Fibroblast of gingiva (primary cell): ENCODE measurements around the gene SULT1A1.
"Not testable (repeated sequence)": the region's sequence is repeated elsewhere in the genome, so short reads cannot be mapped to it uniquely, and the experiment has no call there.

Experiments used
- DNase-seq: peaks from one replicate; pipeline ENCODE4 v3.0.0-alpha.2; 2011; ENCODE audit warnings: low read depth

Gene SULT1A1

DNA sequence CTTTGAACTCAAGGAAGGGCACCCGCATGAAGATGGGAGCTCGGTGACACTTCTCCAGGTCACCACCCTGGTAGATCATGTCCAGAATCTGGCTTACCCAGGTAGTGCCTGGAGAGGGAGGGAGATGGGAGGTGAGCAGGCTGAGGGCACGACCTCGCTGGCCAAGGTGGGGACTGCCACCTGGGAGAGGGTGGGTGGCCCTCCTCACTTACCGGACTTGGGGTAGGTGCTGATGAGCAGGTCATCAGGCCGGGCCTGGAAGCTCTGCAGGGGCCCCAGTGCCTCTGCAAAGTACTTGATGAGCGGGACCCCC lies 1.4 kb downstream of the SULT1A1 start:
- DNase-seq: not testable (repeated sequence)

DNA sequence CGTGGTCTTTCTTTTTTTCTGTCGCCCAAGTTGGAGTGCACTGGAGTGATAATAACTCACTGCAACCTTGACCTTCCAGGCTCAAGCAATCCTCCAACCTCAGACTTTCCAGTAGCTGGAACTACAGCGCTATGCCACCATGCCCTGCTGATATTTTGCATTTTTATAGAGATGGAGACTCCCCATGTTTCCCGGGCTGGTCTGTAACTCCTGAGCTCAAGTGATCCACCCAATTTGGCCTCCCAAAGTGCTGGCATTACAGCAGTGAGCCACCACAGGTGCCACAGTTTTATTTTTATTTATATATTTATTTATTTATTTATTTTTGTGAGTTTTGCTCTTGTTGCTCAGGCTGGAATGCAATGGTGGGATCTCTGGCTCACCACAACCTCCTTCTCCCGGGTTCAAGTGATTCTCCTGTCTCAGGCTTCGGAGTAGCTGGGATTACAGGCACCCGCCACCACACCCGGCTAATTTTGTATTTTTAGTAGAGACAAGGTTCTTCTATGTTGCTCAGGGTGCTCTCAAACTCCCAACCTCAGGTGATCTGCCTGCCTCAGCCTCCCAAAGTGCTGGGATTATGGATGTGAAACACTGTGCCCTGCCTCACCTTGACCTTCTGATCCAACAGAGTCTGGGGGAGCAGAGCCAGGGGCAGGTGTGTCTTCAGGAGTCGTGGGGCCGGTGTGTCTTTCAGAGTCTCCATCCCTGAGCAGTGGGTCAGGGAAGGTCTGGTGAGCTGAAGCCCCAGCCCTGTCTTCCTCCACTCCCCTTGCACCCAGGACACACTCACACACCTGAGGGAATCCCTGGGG lies 2.0 kb downstream of the SULT1A1 start:
- not testable (repeated sequence) for DNase-seq

DNA sequence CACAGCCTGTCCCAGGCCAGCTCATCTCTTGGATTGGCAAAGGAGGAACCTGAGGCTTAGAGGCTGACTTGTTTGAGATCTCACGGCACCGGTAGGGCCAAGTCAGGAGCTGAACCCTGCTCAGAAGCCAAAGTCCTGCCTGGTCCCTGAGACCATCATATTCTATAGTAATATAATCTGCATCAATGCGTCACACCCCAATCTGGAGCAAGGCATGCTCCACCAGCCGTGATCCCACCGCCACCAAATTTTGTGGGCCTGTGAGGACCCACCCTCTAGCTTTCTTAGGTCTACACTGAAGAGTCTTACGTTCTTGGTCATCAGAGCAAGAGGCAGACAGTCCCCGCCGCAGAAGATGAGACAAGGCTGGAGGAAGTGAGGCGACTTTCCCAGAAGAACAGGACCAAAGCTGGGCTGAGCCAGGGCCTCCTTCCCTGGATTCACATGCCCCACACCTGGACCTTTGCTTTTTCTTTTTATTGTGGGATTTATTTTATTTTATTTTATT lies 2.7 kb downstream of the SULT1A1 start:
- DNase-seq: no peak

DNA sequence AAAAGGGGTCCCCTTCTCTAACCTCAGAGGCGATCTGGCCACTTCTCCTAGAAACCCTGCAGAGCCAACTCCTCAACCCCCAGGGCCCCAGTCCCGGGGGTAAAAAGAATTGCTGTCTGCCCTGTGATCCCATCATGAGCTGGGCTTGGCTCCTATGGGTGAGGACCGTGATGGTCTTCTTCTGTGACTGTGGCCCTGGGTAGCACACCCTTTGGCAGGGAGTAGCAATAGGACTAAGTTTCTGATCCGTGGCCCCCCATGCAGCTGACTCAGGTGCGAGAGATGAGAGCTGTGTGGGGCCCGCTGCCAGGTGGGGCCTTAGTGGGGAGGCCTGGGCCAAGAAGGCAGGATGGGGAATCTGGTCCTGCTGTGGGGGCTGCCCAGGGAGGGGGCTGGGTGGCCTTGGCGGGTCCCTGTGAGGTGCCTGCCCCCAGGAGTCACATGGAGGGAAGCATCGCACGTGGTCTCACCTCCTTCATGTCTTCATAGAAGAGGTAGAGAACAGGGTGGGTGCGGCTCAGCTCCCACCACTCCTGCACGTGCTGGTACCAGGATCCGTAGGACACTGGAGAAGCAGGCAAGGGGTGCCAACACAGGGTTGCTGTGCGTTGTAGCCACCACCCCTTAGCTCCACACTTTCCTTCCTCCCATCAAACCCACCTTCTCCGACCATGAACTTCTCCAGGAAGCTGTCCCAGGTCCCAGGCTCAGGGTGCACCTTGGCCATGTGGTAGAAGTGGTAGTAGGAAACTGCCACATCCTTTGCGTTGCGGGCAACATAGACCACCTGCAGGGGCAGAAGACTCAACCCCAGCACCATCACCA lies 3.3 kb downstream of the SULT1A1 start:
- DNase-seq: no peak

DNA sequence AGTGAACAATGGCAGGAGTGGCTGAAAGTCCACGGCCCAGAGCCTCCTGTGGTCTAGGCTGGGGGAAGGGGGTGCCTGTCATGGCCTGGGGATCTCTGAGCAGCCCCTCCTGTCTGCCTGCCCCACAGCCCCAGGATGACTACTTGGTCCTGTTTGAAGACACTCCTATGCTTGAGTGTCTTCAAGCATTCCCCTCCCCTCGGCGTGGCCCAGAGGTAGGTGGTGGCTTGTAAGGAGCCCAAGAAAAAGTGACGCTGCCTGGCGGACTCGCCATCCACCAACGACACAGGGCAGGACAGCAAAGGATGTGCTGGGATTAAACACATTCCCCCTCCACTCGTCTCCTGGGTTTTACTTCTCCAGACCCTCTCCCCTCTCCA lies 5.7 kb downstream of the SULT1A1 start:
- DNase-seq: no peak

DNA sequence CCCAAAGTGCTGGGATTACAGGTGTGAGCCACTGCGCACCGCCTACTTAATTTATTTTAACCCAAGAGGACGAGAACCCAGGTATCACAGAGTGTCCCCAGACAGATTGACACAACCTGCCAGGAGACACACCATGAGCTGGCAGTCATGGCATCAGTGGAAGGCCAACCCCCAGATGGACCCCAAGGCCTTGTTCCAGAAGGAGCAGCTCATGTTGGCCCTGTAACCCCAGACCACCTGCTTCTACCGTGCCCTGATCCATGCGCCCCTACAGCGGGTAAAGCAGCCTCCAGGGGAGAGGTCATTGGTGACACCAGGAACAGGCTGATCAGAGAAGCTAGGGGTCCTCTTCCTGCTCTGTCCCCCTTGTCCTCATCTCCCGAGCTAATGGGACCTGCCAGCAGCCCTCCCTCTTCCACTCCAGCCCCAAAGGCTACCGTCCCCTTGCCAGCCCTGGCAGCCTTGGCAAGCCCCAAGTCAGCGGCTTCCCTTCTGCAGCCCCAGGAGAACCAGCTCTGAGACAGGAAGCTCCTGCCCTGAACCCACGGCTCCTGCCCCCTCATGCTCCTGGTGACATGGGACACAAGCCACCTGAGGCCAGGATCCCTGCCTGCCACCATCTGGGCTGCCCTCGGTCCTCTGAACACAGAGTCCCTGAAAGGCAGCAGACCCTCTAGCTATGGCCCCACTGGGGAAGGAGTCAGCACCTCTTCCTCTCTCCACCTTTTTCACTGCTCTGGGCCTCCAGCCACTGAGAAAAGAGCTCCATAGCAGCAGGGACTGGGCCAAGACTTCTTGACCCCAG lies 6.3 kb downstream of the SULT1A1 start:
- no peak for DNase-seq

DNA sequence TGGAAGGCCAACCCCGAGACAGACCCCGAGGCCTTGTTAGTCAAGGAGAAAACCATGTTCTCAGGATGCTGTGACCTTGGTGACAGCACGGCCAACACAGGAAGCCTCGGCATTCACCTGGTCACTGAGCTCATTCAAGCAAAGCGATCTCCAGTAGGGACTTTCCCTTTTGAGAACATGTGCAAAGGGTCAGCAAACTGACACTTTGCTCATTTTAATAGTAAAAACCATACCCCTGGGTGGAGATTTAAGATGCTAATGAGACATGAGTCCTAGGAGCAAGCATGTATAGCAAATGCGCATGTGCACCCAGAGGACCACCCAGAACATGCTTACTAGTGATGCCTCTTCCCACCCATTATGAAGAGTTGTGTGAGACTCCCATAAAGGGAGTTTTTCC lies 7.3 kb downstream of the SULT1A1 start:
- DNase-seq: no peak

DNA sequence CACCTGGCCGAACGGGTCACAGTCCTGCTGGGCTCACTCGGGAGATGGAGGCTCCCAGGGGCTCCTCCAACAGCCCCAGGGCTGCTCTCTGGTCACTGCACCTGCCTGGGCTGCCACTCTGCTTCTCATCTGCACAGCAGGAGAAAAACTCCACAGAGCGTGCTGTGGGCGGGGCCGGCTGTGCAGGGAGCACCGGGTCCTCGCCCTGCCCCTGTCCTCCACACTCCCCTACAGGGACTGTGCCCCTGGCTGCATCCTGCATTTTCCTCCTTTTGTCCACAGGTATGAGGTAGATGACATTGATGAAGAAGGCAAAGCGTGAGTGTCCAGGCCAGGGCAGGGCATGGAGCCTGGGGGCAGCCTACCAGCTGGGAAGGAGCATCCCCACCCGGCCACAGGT lies 7.8 kb downstream of the SULT1A1 start:
- not testable (repeated sequence) for DNase-seq

DNA sequence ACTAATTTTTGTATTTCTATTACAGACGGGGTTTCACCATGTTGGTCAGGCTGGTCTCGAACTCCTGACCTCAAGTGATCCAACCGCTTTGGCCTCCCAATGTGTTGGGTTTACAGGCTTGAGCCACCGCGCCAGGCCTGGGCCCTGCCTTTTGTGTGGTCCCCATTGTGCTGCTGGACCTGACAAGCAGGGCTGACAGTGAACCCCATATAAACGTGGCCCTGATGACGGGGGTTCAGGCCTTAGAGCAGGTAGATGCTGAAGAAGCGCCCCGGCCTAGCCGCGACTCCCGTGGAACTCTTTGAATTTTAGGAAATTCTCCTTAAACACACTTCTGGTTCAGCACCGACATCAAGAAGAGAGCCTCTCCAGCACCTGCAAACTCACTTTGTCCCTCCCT lies 8.3 kb downstream of the SULT1A1 start:
- not testable (repeated sequence) for DNase-seq

DNA sequence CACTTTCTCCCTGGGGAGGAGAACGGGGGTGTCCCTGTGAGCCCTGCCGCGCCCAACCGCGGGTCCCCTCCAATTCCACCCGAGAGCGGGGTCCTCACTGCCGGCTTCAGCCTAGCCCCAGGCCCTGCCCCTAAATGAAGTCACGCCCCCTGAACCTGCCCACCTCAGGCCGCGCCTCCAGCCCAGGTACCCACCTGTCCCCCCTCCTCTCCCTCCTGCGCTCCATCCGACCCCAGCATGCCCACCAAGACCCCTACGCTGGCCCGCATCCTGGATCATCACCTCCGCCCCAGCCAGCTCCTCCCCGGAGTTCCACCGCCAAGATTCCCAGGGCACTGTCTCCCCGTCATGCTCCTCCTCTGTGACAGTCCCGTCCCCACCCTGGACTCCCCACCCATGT lies 8.9 kb downstream of the SULT1A1 start:
- DNase-seq: not testable (repeated sequence)

DNA sequence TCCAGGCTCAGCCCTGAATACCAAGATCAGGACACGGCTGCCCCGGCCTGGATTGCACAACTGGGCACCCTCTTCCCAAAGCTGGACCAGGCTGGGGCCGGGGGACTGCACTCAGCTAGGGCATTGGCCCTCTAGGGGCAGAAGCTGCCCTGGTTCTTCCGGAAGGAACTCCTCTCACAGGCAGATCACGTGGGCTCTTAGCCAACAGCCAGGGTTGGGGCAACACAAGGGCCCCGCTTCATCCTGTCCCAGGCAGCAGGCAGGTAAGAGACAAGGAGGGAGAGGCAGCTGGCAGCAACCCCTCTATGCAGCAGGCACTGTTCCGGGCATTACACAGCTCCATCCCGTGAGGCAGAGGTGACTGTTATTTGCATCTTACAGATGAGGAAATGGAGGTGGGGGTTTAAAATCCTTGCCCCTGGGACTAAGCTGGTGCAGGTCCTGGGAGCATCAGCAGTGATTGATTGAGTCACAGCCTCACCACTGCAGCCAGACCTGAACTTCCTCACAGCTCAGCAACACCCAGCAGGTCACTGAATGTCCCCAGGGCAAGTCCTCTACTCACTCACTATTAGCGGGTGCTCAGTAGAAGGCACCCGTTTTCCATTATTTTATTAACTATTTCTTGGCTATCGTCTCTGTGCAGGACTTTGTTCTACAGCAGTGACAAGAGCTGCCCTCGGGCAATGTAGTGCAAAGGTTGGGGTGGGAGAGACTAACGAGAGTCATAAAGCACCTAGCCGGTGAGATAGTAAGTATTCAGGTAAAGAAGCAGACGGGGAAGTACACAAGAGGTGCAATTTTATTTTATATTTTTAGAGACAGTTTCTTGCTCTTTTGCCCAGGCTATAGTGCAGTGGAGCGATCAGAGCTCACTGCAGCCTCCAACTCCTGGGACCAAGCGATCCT lies 10.2 kb downstream of the SULT1A1 start:
- DNase-seq: not testable (repeated sequence)

DNA sequence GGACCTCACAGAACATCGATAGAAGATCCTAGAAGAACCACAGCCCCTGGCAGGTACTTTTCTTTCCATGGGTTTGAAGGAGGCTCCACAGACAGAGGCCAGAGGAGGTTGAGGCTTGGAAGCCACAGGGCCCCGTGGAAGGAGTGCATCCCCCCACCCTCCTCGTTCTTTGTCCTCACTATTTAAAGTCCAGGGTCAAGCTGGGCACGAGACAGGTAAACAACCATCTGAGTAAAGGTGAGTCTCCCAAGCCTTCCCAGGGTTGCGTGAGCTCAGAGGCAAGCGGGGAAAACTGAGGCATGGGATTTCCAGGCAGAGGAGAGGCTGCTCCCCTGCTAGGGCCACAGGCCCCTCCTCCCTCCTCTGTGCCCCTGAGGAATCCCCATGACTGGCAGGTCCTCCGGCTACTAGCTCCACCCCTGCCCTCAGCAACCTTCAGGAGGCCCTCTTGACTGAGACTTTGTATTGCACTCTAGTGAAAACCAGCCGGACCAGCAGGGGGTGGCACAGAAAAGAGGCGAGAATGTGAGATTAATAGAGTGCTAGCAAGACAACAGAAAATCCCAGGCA lies 12.1 kb downstream of the SULT1A1 start:
- DNase-seq: no peak

DNA sequence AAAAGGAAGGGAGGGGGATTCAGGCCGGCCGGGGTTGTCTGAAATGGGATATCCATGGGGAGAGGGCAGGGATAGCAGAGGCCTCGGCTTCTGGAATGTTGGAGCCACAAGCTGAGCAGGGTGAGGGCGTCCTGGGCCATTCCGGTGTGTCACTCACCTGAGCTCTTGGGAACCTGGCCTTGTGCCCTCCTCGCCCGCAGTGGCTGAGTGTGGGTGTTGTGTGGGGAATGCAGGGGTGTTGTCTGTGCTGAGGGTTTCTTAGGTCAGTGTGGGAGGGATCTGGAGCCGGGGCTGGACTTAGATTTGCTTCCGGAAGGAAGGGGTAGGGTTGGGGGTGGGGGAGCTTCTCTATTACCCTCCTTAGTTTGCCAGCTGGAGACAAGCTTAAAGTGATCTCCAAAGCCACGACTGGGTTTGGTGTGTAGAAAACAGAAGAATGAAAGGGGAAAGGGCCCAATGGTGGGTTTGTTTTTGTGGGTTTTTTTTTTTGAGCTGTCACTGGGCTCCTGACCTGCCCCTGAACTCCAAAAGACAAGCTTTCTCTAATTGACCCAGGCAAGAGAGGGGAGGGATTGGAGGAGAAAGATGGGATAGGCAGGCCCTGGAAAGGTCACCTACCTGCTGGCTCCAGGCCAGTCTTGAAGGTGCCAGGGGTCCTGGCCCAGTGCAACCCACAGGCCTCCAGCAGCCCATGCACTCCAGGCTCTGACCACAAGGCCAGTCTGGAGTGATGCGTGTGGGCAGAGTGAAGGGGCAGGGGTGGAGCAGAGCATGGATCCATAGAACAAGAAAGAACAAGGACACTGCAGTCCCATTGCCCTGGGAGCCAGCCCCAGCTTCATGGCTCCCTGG lies 12.8 kb downstream of the SULT1A1 start, which contains the start of gene SULT1A2:
TSS of gene SULT1A2 (minus strand) at position 211 of the 852 bp plus-strand sequence. CDS start 1,120 bp downstream, outside the sequence.
- no peak for DNase-seq

DNA sequence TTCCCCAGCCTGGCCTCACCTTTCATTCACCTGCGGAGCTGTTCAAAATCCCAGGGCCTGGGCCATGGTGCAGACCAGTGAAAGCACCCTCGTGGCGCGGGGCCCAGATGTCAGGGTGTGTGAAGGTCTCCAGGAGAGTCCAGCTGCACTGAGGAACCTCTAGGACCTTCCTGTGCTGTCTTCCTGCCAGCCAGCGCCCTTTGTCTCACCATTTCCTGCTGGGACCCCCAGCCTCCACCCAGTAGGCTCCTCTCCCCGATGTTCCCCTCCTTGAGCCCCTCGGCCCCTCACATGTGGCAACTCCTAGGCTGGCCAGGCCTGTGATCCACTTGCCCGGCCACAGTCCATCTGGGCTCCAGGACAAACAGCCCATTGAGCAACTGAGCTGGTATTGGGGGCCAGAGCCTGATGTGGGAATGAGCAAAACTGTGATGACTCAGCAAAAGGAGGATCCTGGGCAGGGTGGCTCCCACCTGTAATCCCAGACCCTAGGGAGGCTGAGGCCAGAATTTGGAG lies 13.7 kb downstream of the SULT1A1 start:
- DNase-seq: no peak

DNA sequence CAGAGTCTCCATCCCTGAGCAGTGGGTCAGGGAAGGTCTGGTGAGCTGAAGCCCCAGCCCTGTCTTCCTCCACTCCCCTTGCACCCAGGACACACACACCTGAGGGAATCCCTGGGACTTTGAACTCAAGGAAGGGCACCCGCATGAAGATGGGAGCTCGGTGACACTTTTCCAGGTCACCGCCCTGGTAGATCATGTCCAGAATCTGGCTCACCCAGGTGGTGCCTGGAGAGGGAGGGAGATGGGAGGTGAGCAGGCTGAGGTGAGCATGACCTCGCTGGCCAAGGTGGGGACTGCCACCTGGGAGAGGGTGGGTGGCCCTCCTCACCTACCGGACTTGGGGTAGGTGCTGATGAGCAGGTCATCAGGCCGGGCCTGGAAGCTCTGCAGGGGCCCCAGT lies 14.4 kb downstream of the SULT1A1 start:
- DNase-seq: not testable (repeated sequence)

DNA sequence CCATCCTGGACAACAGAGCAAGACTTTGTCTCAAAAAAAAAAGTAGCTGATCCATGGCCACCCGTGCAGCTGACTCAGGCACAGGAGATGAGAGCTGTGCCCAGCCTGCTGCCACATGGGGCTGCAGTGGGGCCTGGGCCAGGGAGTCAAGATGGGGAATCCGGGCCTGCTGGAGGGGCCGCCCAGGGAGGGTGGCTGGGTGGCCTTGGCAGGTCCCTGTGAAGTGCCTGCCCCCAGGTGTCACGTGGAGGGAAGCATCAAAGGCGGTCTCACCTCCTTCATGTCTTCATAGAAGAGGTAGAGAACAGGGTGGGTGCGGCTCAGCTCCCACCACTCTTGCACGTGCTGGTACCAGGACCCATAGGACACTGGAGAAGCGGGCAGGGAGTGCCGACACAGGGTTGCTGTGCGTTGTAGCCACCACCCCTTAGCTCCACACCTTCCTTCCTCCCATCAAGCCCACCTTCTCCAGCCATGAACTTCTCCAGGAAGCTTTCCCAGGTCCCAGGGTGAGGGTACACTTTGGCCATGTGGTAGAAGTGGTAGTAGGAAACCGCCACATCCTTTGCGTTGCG lies 16.8 kb downstream of the SULT1A1 start:
- no peak for DNase-seq

DNA sequence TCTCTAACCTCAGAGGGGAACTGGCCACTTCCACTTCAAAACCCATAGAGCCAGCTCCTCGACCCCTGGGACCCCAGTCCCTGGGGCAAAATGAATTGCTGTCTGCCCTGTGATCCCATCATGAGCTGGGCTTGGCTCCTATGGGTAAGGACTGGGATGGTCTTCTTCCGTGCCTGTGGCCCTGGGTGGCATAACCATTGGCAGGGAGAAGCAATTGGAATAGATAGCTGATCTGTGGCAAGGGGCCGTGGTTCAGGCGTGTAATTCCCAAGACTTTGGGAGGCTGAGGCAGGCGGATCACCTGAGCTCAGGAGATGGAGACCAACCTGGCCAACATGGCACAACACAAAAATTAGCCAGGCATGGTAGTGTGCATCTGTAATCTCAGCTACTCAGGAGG lies 17.3 kb downstream of the SULT1A1 start:
- no peak for DNase-seq

DNA sequence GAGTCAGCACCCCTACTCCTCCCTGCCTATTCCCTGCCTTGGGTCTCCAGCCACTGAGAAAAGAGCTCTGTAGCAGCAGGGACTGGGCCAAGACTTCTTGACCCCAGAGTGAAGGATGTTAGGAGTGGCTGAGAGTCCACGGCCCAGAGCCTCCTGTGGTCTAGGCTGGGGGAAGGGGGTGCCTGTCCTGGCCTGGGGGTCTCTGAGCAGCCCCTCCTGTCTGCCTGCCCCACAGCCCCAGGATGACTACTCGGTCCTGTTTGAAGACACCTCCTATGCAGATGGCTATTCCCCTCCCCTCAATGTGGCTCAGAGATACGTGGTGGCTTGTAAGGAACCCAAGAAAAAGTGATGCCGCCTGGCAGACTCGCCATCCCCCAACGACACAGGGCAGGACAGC lies 18.5 kb downstream of the SULT1A1 start:
- no peak for DNase-seq
